Neural cell (in vitro differentiated cells): Measurements from ENCODE around the gene TUT1.

Source experiments
- EP300 ChIP-seq: fragments of 450-650 bp; conservative IDR thresholded peaks from 2 replicates; pipeline ENCODE4 v1.6.1; 2014; ENCODE audit warnings: antibody characterized with exemption, mild to moderate bottlenecking, moderate library complexity; ENCODE audit not compliant: poor library complexity, severe bottlenecking
- EZH2 ChIP-seq: fragments of 200-600, 300-800 bp; shearing (Covaris generic), sonication (generic); IDR thresholded peaks from 2 replicates; pipeline ENCODE4 v1.6.1; 2014; ENCODE audit warnings: antibody characterized with exemption, low read length, borderline replicate concordance, mild to moderate bottlenecking; ENCODE audit not compliant: insufficient read depth, poor library complexity, severe bottlenecking
- RAD21 ChIP-seq: fragments of 450-650 bp; conservative IDR thresholded peaks from 2 replicates; pipeline ENCODE4 v1.6.1; 2014; ENCODE audit warnings: antibody characterized with exemption, mild to moderate bottlenecking, moderate library complexity
- TF ChIP-seq, protein P1 (sequence below): fragments of 450-650 bp; IDR thresholded peaks from 2 replicates; pipeline ENCODE4 v1.5.1; 2014; ENCODE audit warnings: antibody characterized with exemption, mild to moderate bottlenecking, moderate library complexity; ENCODE audit not compliant: poor library complexity, severe bottlenecking
- TF ChIP-seq, protein P2 (sequence below): IDR thresholded peaks from 2 replicates; pipeline ENCODE4 v1.6.1; 2012; ENCODE audit warnings: borderline replicate concordance

DNA sequence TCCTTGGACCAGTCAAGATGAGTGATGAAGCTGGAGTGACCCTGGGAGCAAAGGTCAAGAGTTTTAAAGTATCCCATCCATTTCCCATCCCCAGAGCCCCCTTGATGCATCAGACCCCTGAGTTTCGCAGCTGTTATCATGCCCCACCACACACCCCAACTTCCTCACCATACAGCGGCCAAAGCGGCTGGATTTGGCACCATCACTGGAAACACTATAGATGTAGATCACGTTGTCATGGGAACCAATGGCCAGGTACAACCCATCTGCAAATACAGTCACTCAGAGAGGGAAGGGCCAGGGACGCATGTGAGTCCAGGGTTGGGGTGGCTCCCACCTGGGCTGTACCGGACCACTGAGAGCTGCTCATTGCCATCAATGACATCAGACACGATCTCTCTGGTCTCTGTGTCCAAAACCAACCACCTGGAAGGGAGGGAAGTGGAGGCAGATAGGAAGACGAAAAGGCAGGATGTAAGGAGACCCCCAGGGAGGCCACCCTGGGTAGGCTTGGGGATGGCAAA, 12.5 kb upstream of the TUT1 start:
- no peak for TF ChIP-seq RAD21
- TF ChIP-seq, protein P1, sequence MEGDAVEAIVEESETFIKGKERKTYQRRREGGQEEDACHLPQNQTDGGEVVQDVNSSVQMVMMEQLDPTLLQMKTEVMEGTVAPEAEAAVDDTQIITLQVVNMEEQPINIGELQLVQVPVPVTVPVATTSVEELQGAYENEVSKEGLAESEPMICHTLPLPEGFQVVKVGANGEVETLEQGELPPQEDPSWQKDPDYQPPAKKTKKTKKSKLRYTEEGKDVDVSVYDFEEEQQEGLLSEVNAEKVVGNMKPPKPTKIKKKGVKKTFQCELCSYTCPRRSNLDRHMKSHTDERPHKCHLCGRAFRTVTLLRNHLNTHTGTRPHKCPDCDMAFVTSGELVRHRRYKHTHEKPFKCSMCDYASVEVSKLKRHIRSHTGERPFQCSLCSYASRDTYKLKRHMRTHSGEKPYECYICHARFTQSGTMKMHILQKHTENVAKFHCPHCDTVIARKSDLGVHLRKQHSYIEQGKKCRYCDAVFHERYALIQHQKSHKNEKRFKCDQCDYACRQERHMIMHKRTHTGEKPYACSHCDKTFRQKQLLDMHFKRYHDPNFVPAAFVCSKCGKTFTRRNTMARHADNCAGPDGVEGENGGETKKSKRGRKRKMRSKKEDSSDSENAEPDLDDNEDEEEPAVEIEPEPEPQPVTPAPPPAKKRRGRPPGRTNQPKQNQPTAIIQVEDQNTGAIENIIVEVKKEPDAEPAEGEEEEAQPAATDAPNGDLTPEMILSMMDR = no peak
- TF ChIP-seq EZH2 = no peak
- no peak for TF ChIP-seq EP300
- TF ChIP-seq, protein P2, sequence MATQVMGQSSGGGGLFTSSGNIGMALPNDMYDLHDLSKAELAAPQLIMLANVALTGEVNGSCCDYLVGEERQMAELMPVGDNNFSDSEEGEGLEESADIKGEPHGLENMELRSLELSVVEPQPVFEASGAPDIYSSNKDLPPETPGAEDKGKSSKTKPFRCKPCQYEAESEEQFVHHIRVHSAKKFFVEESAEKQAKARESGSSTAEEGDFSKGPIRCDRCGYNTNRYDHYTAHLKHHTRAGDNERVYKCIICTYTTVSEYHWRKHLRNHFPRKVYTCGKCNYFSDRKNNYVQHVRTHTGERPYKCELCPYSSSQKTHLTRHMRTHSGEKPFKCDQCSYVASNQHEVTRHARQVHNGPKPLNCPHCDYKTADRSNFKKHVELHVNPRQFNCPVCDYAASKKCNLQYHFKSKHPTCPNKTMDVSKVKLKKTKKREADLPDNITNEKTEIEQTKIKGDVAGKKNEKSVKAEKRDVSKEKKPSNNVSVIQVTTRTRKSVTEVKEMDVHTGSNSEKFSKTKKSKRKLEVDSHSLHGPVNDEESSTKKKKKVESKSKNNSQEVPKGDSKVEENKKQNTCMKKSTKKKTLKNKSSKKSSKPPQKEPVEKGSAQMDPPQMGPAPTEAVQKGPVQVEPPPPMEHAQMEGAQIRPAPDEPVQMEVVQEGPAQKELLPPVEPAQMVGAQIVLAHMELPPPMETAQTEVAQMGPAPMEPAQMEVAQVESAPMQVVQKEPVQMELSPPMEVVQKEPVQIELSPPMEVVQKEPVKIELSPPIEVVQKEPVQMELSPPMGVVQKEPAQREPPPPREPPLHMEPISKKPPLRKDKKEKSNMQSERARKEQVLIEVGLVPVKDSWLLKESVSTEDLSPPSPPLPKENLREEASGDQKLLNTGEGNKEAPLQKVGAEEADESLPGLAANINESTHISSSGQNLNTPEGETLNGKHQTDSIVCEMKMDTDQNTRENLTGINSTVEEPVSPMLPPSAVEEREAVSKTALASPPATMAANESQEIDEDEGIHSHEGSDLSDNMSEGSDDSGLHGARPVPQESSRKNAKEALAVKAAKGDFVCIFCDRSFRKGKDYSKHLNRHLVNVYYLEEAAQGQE = no peak
